Loucy (cell line): ENCODE results near the gene PAF1.

Source experiments
- CTCF ChIP-seq: fragments of 200-600 bp; sonication (generic); conservative IDR thresholded peaks from 2 replicates; pipeline ENCODE4 v1.5.1; 2014; ENCODE audit warnings: mild to moderate bottlenecking, antibody characterized with exemption, low read length
- EZH2phosphoT487 ChIP-seq: fragments of 200-600 bp; IDR thresholded peaks from 2 replicates; pipeline ENCODE4 v1.6.1; 2018; ENCODE audit warnings: antibody characterized with exemption, mild to moderate bottlenecking, moderate library complexity, borderline replicate concordance

GRCh38 chr19:39424934-39425333 is 34.0 kb upstream of the PAF1 start:
- TF ChIP-seq CTCF: no peak
- TF ChIP-seq EZH2phosphoT487: no peak
